Endothelial cell of umbilical vein (primary cell): Measurements from ENCODE around the gene PCDHGA8.
"Not testable (repeated sequence)": the region's sequence is repeated elsewhere in the genome, so short reads cannot be mapped to it uniquely, and the experiment has no call there.

Experiments
- CTCF ChIP-seq, 2 donors: IDR thresholded peaks; 1 replicate in 1 of 2; 2 replicates in 1 of 2; pipeline ENCODE4 v1.5.1; 2011; ENCODE audit warnings: low read length in 2 of 2, mild to moderate bottlenecking in 2 of 2, moderate library complexity in 2 of 2, control low read depth in 1 of 2, inconsistent platforms in 1 of 2, low read depth in 1 of 2; ENCODE audit not compliant: insufficient read depth in 1 of 2; ENCODE audit errors: extremely low read depth in 1 of 2
- EZH2 ChIP-seq: IDR thresholded peaks from 2 replicates; pipeline ENCODE4 v1.6.1; 2012; ENCODE audit warnings: borderline replicate concordance, low read depth, mild to moderate bottlenecking, moderate library complexity, low read length, inconsistent platforms; ENCODE audit not compliant: severe bottlenecking
- GATA2 ChIP-seq: IDR thresholded peaks from 2 replicates; pipeline ENCODE4 v1.7.0; 2011; ENCODE audit warnings: low read depth, mild to moderate bottlenecking, moderate library complexity, mixed read lengths, low read length; ENCODE audit not compliant: insufficient read length, insufficient read depth
- JUN ChIP-seq: IDR thresholded peaks from 2 replicates; pipeline ENCODE4 v1.6.1; 2011; ENCODE audit warnings: borderline replicate concordance, low read depth; ENCODE audit not compliant: insufficient read length, insufficient read depth
- MAX ChIP-seq: IDR thresholded peaks from 2 replicates; pipeline ENCODE4 v1.6.1; 2011; ENCODE audit not compliant: insufficient read depth, insufficient read length
- MYC ChIP-seq: IDR thresholded peaks from one replicate; pipeline ENCODE4 v1.6.1; 2011; ENCODE audit warnings: mild to moderate bottlenecking, low read depth, low read length
- POLR2A ChIP-seq: IDR thresholded peaks from 2 replicates; pipeline ENCODE4 v1.6.1; 2012; ENCODE audit warnings: low read depth, mild to moderate bottlenecking, control low read depth, low read length
- POLR2AphosphoS5 ChIP-seq: IDR thresholded peaks from 2 replicates; pipeline ENCODE4 v1.6.1; 2012; ENCODE audit warnings: low read depth, mild to moderate bottlenecking, control low read depth, low read length, moderate library complexity; ENCODE audit not compliant: insufficient read depth

- TF ChIP-seq MYC; JUN; CTCF (IDR thresholded peaks at IDR 0.05; ENCODE audit: extremely low read depth in 1 of 2, insufficient read depth in 1 of 2, low read depth in 1 of 2, low read length in 2 of 2); GATA2; EZH2; POLR2A; POLR2AphosphoS5; MAX: not testable (repeated sequence)
Observed at GRCh38 chr5:141432726-141433125, 40.3 kb downstream of the PCDHGA8 start.
